Kidney capillary endothelial cell (primary cell): ENCODE measurements around the gene FMN1.
"Not testable (repeated sequence)": the region's sequence is repeated elsewhere in the genome, so short reads cannot be mapped to it uniquely, and the experiment has no call there.

ENCODE experiments used
- DNase-seq: peaks from one replicate; pipeline ENCODE4 v3.0.0-alpha.2; 2018; ENCODE audit warnings: low spot score

The FMN1 gene

DNA sequence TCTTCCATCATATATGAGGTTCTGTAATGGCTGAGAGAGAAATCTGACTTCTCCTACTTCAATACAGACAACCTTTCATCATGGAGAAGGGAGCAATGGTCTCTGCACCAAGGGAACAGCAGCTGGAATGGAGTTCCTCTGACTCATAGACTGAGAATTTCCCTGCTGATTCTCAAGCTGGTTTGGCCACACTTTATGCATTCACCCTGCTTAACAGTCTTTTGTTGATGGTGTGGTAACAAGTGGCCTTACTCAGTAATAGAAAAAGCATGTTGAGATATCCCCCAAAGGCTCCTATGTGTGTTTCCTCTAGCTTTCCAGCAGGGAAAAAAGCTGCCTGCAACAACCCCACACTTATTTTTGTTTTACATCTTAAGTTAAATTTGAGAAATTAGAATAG lies 338.6 kb downstream of the FMN1 start:
- peak; percentile 95 for DNase-seq

DNA sequence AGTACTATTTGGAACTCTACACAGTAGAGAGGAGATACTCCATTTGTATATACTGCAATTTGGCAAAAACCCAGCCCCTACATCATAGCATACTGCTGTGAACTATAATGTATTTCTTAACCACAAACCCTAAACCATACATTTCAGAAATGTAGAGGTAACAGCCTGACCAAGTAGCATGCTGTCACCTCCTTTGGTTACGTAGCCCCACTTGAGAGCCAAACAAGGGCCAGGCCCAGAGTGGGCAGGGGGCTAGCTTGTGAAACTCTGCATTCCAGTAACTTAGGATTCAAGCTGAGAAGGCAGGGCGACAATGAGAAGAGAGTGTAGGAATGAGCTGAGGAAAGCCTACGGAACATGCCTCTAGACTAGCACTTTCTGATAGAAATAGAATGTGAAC lies 340.9 kb downstream of the FMN1 start:
- no peak for DNase-seq

DNA sequence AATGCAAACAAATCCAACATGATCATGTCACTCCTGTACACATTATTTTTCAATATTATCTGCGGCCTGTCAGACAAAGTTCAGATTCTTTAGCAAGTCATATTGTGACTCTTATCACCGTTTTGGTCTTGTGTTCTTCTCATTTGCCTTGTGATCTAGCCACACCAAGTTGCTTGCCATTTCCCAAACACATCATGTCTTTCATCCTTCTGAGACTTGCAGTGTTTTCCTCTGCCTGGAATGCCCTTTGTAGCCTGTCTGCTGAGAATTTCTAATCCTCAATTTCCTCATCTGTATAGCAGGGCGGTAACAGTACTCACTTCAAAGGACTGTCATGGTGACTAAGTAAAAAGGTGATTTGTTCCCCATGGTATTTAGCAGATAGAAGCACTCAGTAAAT lies 341.7 kb downstream of the FMN1 start:
- no peak for DNase-seq

GRCh38 chr15:32852017-32852416 lies 342.5 kb downstream of the FMN1 start:
- DNase-seq = no peak

DNA sequence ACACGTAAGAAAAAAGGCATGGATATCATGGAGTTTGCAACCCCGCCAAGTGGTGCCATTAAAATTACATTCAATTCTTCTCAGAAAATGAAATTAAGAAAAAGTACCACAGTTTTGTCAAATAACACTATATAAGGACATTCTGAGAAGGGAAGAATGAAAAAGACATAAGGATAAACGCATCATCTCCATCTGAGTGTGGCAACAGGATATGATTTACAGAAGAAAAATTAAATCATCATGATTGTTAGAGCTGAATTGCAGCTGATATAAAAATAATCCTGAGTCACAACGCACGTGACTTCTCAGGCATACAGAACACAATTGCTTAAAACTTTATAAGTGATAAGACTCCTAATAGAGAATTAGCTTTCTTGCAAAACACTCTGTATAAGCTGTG lies 342.9 kb downstream of the FMN1 start:
- DNase-seq = peak; percentile 44

DNA sequence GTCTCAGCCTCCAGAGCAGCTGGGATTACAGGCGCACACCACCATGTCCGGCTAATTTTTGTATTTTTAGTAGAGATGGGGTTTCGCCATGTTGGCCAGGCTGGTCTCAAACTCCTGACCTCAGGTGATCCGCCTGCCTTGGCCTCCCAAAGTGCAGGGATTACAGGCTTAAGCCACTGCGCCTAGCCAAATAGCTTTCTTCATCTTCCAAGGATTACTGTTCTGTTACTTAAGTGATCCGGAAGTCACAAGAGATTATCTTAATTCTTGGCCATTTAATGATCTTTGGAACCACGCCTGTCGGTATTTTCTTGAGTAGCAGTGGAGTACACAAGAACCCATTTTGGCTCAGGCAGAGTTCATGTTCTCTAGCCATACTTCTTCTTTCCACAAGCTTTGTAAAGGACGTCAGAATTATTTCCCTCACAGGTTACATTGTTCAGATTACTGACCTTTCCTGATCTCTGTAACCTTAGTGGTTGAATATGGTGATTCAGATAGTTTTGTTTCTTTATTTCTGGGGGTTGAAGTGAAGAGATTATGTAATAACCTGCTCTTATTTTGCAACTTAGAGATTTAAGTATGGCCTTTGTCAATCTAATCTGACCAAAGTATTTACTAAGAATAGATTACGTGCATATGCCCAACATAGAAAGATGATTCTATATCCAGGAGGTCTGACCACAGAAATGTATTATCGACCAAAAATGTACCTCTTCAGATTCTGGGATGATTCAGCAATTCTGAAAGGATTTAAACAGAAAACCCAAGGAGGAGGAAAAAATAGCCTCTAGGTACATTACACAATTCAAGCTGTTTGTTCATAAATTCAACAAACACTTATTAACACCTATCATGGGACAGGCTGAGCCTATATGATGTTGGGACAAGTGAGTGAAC lies 344.5 kb downstream of the FMN1 start:
- no peak for DNase-seq

DNA sequence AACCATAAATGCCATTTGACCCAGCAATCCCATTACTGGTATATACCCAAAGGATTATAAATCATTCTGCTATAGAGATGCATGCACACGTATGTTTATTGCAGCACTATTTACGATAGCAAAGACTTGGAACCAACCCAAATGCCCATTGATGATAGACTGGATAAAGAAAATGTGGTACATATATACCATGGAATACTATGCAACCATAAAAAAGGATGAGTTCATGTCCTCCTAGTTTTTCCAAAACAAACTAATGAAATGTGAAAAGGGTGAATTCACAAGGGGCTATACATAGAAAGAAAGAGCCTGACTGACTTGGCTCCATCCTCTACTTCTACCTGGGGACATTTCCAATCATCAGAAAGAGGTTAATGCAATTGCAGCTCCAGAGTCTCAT lies 347.8 kb downstream of the FMN1 start:
- not testable (repeated sequence) for DNase-seq

DNA sequence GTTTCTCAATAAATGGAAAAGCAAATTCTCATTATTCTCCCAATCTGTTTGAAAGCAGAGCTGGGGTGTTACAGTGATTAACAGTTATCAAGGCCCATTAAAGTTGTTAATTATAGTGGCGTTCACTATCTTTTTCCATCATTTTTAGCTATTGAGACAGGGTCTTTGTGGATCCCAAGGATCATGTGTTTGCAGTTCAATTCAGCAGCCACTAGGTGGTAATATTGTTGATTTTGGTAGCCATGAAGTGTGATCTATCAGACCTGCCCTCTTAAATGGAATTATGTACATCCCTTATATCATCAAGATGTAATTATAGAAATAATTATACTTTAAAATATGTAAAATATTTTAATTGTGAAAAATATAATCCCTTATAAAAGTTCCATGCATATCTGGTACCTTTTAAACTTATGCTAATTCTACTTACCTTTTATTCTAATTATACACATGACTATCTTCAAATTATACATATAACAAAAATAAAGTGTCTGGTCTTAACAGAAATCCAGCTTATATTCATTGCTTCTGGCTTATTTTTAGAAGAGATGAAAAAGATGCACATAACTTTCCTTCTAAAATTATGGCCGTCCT lies 350.3 kb downstream of the FMN1 start:
- DNase-seq = no peak

DNA sequence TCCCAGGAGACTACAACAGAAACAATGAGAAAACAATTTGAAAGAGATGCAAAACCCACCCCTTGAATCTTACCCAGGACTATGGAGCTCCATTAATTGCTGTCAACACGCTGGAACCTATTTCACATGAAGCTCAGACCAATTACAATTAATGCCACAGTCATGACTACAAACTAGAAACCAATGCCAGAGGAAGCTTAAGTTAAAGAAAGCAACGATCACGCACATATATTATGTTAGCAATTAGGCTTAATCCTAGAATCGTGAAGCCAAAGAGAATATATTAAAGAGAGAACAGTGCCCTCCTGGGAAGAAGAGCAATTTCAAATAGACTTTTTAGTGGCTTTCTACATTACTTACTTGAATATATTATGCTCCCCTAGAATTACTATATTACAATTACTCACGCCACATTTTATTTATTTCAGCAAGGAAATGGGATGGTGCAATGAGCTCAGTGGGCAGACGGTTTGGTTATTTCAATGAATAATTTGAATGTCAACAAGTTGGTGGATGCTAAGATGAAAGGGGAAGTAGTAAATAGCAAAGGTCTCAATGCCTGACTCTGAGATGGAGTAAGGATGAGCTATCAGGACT lies 351.2 kb downstream of the FMN1 start:
- no peak for DNase-seq

DNA sequence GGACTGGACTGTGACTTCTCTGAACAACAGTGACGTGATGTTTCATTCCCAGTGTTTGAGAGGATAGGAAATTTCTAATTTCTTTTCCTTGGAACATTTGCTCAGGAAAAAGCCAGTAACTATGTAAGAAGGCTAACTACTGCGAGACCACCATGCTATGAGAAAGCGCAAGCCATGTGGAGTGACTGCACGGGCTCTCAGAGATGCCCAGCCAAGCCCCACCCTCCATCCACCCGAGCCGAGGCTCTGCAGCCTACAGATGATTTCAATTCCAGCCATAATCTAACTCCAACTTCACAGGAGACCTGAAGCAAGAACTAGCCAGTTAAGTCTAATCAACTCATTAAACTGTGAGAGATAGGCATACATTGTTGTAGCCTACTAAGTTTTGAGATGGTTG lies 352.4 kb downstream of the FMN1 start:
- DNase-seq = no peak

DNA sequence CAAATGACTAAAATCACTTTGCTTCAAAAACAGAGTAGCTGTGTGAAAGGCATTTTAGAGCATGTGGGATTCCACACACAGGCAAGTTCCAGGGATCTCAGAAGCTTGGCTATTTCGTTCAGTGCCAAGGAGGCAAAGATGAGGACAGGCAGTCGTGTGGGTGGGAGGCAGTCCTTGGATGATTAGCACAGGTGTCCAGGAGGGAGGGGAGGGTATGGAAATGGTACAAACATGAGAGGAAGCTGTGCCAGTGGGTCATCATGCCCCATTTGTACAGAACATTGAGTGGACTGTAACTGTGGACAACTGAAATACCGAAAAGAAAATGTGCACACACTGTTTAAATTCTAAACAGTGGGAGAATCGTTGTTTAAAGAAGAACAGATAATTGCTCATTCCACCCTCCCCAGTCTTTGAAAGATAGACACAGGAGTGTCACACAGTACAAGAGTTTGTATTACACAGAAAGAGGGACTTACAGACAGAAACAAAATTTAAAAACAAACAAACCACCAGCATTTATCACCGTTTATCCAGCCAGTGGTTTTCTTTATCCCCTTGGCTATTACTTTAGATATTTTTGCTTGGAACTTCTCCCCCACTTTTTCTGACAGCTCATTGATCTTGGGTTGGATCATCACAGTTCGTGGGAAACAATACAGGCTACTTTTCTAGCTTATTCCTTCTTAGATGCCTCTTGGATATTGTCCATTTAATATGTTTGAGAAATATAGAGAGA lies 353.8 kb downstream of the FMN1 start:
- DNase-seq = no peak

GRCh38 chr15:32838820-32839219 lies 355.7 kb downstream of the FMN1 start:
- DNase-seq = peak; percentile 69

- no peak for DNase-seq
These were observed 356.2 kb downstream of the FMN1 start for GRCh38 chr15:32838338-32838737.

- DNase-seq = no peak
These were observed 356.6 kb downstream of the FMN1 start for GRCh38 chr15:32837935-32838334.

DNA sequence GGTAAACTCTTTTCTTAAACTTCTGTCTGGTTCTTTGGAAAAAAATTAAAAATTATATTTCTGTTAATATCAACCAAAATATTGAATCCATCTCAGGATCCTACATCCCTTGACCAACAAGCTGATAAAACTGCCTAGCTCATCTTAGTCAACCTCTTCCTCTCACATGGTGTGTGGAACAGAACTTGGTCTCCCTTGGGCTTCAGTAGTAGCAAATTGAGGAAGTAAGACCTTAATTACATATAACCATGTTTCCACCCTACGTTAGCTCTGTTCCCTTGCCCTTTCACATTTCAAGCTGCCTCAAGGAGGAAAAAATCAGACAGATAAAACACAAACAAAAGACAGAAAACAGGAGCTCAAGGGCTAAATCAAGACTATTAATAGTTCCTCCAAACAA lies 360.4 kb downstream of the FMN1 start:
- DNase-seq = no peak

- peak; percentile 69 for DNase-seq
These were observed 361.1 kb downstream of the FMN1 start for GRCh38 chr15:32833379-32833821.

DNA sequence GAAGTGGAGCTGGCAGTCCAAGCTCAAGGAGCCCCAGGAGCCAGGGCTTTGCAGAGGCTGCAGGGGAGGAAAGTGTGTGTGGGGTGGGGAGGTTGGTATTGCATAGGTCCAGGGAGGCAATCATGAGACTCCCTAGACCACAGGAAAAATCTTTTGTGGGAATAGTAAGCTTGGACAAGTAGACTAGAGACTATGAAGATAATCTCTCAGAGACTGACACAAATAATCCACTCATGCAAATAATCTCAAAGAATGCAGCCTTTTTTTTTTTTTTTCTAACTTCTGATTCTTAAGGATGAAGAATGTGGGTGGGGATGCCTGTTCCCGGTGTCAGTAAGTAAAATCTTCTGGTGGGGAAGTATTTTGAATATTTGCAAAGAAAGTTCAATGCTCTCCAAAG lies 363.0 kb downstream of the FMN1 start:
- DNase-seq = no peak

DNA sequence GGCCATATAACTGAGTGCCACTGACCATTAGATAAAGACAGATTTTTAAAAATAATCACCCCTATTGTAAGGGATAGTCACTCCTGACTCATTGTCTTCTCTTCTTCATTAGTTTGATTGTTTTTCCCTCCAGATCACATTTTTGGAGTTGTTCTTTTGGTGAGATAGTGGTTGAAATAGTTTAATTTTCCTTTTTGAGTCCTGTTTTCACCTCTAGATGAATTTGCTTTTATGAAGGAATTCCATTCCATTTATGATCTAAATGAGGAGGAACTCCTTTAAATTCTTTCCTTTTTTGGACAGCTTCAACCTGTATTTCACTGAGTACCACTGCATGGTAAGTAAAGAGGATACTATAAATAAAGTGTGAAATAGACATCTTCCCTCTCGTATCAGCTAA lies 364.3 kb downstream of the FMN1 start:
- no peak for DNase-seq

- DNase-seq = no peak
These were observed 365.1 kb downstream of the FMN1 start for GRCh38 chr15:32829436-32829835.

DNA sequence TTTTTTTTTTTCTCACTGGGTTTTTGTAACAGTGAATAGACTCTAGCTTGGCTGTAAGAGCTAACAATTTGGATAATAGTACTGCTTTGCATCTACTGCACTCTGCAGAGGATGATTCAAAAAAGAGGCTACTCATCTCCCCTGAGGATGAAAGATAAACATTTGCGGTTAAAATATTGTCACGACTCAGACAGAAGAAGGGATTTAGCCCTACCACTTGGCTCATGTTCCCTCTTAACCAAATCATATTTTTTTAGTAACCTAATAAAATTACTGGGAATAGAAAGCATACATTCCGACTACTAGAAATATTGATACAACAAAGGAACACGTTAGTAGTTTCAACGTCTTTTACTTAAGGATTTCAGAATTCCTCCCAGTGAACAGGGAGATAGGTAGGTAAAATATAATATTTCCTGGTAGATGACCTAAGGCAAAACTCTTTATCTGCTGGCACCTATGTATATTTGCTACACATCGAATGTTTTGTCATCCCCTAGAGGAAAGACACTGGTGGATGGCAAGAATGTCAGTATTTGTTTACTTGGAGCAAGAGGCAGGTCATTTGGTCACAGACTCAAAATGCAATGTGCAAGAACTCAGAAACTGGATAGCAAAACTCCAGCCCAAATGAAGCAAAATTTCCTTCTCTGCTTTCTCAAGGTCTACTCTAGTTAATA lies 365.9 kb downstream of the FMN1 start:
- no peak for DNase-seq

DNA sequence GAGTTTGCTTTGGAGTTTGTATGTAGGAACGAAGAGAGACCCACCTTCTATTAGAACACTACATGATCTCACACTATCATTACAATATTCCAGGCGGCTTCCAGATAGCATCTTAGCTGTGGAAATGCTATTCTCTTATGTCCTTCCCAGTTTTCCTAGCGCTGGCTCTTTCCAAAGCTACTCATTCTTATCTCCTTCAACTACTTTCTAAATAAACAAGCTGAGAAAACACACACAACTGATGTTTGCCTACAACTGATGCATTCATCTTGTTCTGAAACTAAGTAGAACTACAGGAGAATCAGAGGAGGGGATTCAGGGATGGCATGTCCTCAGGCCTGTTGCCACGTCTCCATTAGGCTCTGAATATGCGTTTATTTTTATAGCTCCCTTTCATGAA lies 367.8 kb downstream of the FMN1 start:
- no peak for DNase-seq

GRCh38 chr15:32825219-32825618 lies 369.3 kb downstream of the FMN1 start:
- DNase-seq = no peak
